DOHH2 (cell line): ENCODE data around the gene EDN1.

Experiments used
- CTCF ChIP-seq: fragments of 200-600 bp; sonication (generic); IDR thresholded peaks from one replicate; pipeline ENCODE4 v1.5.1; 2014; ENCODE audit warnings: antibody characterized with exemption, mild to moderate bottlenecking, low read depth, low read length; ENCODE audit not compliant: poor library complexity, severe bottlenecking
- EZH2phosphoT487 ChIP-seq: fragments of 200-600 bp; sonication (generic); IDR thresholded peaks from 2 replicates; pipeline ENCODE4 v1.6.1; 2017; ENCODE audit warnings: borderline replicate concordance, mild to moderate bottlenecking, antibody characterized with exemption, low read length, moderate library complexity, mixed read lengths

- TF ChIP-seq CTCF (no peak), EZH2phosphoT487 (no peak)
These were observed 46.2 kb downstream of the EDN1 start for GRCh38 chr6:12336121-12336971.
